MCF 10A (cell line): ENCODE measurements around the gene PPP6R2. TPM values are rescaled to one million over a fixed set of nuclear protein-coding genes. Genes with fewer than 3 reads are reported as not detected.

Experiments
- BruUV-seq: library from RNA; stranded (reverse); fragments of 400-500 nt; replicated peaks from 2 replicates; lab custom pipeline; 2021; lab: Mats Ljungman, UMichigan
- CTCF ChIA-PET: fragments of 300-600 bp; sonication (Branson Sonifier 250); formaldehyde crosslinking; extraction: SDS; loops from one replicate; lab custom pipeline; 2021; ENCODE audit warnings: antibody characterized with exemption, inconsistent platforms; lab: Yijun Ruan, JAX
- POLR2A ChIA-PET: fragments of 300-600, 350-650 bp; sonication (Branson Sonifier 250); formaldehyde crosslinking; extraction: SDS; loops from one replicate; lab custom pipeline; 2020; ENCODE audit warnings: antibody characterized with exemption, inconsistent platforms; lab: Yijun Ruan, JAX
- DNase-seq: peaks from one replicate; pipeline ENCODE4 v3.0.0-alpha.2; 2018; ENCODE audit not compliant: unreplicated experiment
- H3K27ac Mint-ChIP-seq: one replicate; pipeline ENCODE4 v1.8.0; 2022; ENCODE audit warnings: mild to moderate bottlenecking, low read depth, mixed read lengths; ENCODE audit not compliant: unreplicated experiment
- H3K27me3 Mint-ChIP-seq: one replicate; pipeline ENCODE4 v1.8.0; 2022; ENCODE audit warnings: mixed read lengths; ENCODE audit not compliant: insufficient read depth, unreplicated experiment
- H3K36me3 Mint-ChIP-seq: one replicate; pipeline ENCODE4 v1.8.0; 2022; ENCODE audit warnings: mild to moderate bottlenecking, moderate library complexity, mixed read lengths; ENCODE audit not compliant: insufficient read depth, unreplicated experiment
- H3K4me1 Mint-ChIP-seq: one replicate; pipeline ENCODE4 v1.8.0; 2022; ENCODE audit warnings: mixed read lengths; ENCODE audit not compliant: insufficient read depth, unreplicated experiment
- H3K4me3 Mint-ChIP-seq: one replicate; pipeline ENCODE4 v1.8.0; 2022; ENCODE audit warnings: mild to moderate bottlenecking, moderate library complexity, mixed read lengths; ENCODE audit not compliant: unreplicated experiment
- H3K9me3 Mint-ChIP-seq: one replicate; pipeline ENCODE4 v1.8.0; 2022; ENCODE audit warnings: mixed read lengths; ENCODE audit not compliant: unreplicated experiment
- intact Hi-C: fragments of 100-400 bp; cut with micrococcal nuclease; formaldehyde crosslinking; loops from 2 replicates; pipeline ENCODE4 v1.14.1; 2022
- total RNA-seq: library from RNA; stranded (reverse); gene quantifications from 2 replicates; pipeline ENCODE4 v1.2.3, GENCODE V29; 2022
- TF ChIP-seq, protein P1 (sequence below): fragments of 200-600 bp; IDR thresholded peaks from one replicate; pipeline ENCODE4 v1.8.0; 2022; ENCODE audit warnings: antibody characterized with exemption, mild to moderate bottlenecking; ENCODE audit not compliant: unreplicated experiment

Gene PPP6R2
- total RNA-seq, 1 experiment from 2014 or later: 30.1 TPM

DNA sequence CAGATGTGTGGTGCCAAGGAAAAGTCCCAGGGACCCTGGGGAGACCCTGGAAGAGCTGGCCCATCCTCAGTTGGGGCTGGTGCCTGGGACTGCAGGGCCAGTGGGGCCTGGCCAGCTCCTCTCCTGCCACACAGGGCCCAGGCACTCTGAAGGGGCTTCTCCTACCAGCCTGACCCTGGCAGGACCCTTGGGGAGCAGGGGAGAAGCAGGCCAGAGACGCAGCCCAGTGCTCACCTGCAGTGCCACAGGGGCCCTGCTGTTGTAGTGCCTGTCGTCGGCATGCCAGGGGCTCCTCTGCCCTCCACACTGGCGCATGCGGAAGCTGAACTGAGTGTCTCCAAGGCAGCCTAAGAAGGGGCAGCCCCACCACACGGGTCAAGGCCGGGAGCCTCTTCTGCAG, 25.5 kb upstream of the PPP6R2 start:
- Mint-ChIP-seq H3K27me3 (no peaks in the 10 kb centered on the region), H3K9me3 (no peaks in the 10 kb centered on the region), H3K27ac (no peak overlapping the region), H3K4me3 (no peak overlapping the region), H3K36me3 (no peaks in the 10 kb centered on the region), H3K4me1 (peaks cover 6% of the 10 kb centered on the region)
- BruUV-seq: no TSS peak
- ChIA-PET POLR2A (no interaction called here), CTCF (interaction anchor here (0.5 kb wide), 1 partner anchor 75 kb away, joined by 7 read pairs; no protein-coding TSS in a partner anchor)
- TF ChIP-seq, protein P1, sequence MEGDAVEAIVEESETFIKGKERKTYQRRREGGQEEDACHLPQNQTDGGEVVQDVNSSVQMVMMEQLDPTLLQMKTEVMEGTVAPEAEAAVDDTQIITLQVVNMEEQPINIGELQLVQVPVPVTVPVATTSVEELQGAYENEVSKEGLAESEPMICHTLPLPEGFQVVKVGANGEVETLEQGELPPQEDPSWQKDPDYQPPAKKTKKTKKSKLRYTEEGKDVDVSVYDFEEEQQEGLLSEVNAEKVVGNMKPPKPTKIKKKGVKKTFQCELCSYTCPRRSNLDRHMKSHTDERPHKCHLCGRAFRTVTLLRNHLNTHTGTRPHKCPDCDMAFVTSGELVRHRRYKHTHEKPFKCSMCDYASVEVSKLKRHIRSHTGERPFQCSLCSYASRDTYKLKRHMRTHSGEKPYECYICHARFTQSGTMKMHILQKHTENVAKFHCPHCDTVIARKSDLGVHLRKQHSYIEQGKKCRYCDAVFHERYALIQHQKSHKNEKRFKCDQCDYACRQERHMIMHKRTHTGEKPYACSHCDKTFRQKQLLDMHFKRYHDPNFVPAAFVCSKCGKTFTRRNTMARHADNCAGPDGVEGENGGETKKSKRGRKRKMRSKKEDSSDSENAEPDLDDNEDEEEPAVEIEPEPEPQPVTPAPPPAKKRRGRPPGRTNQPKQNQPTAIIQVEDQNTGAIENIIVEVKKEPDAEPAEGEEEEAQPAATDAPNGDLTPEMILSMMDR: no peak
- intact Hi-C loops: no loop called here
- no peak for DNase-seq

DNA sequence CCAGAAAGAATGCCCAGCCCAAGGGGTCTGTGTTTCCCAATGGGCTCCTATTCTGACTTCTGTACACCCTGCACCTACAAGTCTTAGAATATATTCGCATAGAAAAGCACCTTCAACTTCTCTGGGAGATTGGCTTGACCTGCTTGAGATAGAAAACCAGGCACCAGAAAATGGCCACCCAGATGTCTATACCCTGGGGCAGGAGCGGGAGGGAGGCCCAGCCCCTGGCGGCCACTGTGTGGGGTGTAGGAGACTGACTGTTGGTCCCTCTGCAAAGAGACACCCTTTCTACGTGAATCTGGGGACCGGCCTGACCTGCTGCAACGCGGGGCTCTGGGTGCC, 24.8 kb upstream of the PPP6R2 start:
- TF ChIP-seq, protein P1: no peak
- no TSS peak for BruUV-seq
- ChIA-PET CTCF (no interaction called here), POLR2A (no interaction called here)
- H3K4me3 Mint-ChIP-seq: no peak overlapping the region
- no peak for DNase-seq
- H3K9me3 Mint-ChIP-seq: no peaks in the 10 kb centered on the region
- no peaks in the 10 kb centered on the region for H3K27me3 Mint-ChIP-seq
- peaks cover 6% of the 10 kb centered on the region for H3K4me1 Mint-ChIP-seq
- no peak overlapping the region for H3K27ac Mint-ChIP-seq
- intact Hi-C loops: no loop called here
- no peaks in the 10 kb centered on the region for H3K36me3 Mint-ChIP-seq

DNA sequence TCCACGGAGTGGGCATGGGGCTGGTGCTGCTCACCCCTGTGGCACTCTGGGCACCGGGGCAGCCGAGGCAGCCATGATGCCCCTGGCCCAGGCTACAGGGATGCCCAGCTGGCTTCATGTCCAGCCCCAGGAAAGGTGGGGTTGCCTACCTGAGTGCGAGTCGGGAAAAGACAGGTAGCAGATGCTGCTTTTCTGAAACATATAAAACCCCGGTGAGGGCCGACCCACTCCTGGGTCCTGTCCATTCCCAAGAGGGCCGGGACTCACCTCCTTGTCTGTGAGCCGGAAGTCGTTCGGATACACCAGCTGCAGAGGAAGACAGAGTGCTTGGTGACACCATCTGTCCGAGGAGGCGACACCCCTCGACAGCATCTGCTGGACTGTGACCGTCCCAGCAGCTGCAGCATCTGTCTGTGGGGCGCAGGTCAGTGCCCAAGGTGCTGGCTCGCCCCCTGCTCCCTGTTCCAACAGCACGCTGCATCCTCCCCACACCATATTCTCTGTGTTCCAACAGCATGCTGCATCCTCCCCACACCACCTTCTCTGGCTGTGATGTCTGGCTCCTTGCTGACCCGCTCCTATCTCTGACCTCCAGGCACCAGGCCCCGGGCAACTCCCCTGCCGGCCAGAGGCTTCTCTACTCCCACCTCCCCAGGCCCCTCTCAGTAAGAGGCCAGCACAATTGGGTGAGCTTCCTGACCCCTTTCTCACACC, 24.3 kb upstream of the PPP6R2 start:
- TF ChIP-seq, protein P1: no peak
- BruUV-seq: no TSS peak
- Mint-ChIP-seq H3K27me3 (no peaks in the 10 kb centered on the region), H3K27ac (no peak overlapping the region), H3K4me3 (no peak overlapping the region), H3K4me1 (peaks cover 6% of the 10 kb centered on the region), H3K9me3 (no peaks in the 10 kb centered on the region), H3K36me3 (no peaks in the 10 kb centered on the region)
- intact Hi-C loops: no loop called here
- ChIA-PET POLR2A (no interaction called here), CTCF (no interaction called here)
- DNase-seq: no peak

DNA sequence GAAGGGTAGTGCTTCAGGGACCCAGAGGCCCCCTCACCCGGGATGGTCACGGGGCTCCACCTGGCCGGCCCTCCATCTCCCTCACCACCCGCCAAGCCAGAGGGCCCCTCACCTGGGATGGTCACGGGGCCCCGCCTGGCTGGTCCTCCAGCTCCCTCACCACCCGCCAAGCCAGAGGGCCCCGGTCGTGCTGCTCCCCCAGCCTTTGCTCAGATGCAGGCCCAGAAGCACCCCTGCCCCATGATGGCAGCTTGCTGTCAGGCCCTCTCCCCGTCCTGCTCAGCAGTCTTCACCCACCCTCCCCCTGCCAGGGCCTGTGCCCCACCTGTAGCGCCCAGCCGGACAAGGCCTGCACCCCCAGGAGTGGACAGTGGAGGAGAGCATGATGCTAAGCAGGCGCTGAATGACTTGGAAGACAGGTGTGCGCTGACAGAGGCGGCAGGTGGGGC, 23.6 kb upstream of the PPP6R2 start:
- H3K4me1 Mint-ChIP-seq: peaks cover under 1% of the 10 kb centered on the region
- intact Hi-C loops: no loop called here
- POLR2A ChIA-PET: interaction anchor here (0.6 kb wide), 1 partner anchor 12 kb away, joined by 3 read pairs; the partner anchor contains the start of gene PLXNB2
- no peaks in the 10 kb centered on the region for H3K27me3 Mint-ChIP-seq
- no TSS peak for BruUV-seq
- CTCF ChIA-PET: no interaction called here
- H3K4me3 Mint-ChIP-seq: no peak overlapping the region
- no peak overlapping the region for H3K27ac Mint-ChIP-seq
- TF ChIP-seq, protein P1: no peak
- no peaks in the 10 kb centered on the region for H3K9me3 Mint-ChIP-seq
- no peak for DNase-seq
- H3K36me3 Mint-ChIP-seq: no peaks in the 10 kb centered on the region
